ENCODE measurements around the gene VPS54.

Gene VPS54

GRCh38 chr2:64019975-64020528, 824 bp upstream of the VPS54 start:
- Histone ChIP-seq H3K9me3 (ENCODE audit: insufficient read depth, low read depth, low read length) (no peaks in the 10 kb centered on the region), H2BK5ac (ENCODE audit: low read depth, low read length, poor library complexity) (no peak overlapping the region), H3K14ac (ENCODE audit: low read length) (no peak overlapping the region), H3K4me3 (ENCODE audit: low read depth, low read length) (no peak overlapping the region), H3K18ac (ENCODE audit: low read length) (no peak overlapping the region), H3K23ac (ENCODE audit: low read length) (no peak overlapping the region), H3K27ac (ENCODE audit: low read depth, low read length) (peak overlapping the region; percentile 99), H3K4me2 (ENCODE audit: low read length) (peak overlapping the region; percentile 80), H4K12ac (ENCODE audit: low read depth, low read length) (no peak overlapping the region), H2BK120ac (ENCODE audit: insufficient read depth, low read length, poor library complexity) (peak overlapping the region; percentile 77), H2AK5ac (ENCODE audit: low read length) (no peak overlapping the region), H4K8ac (ENCODE audit: low read depth, low read length) (peak overlapping the region; percentile 83), H3K4me1 (ENCODE audit: control insufficient read depth in 1 of 2, insufficient read depth in 2 of 2, low read length in 2 of 2) (peaks cover 3 to 9% of the 10 kb centered on the region in 2 experiments), H4K91ac (ENCODE audit: low read depth, low read length) (peak overlapping the region; percentile 95), H3K79me2 (ENCODE audit: control insufficient read depth, insufficient read depth, low read length, poor library complexity) (peaks cover 16% of the 10 kb centered on the region), H3K4ac (ENCODE audit: low read depth, low read length) (no peak overlapping the region), H2AFZ (ENCODE audit: insufficient read depth, low read length, poor library complexity) (no peak overlapping the region), H3K36me3 (ENCODE audit: control insufficient read depth in 1 of 2, insufficient read depth in 2 of 2, low read length in 2 of 2) (no peaks in the 10 kb centered on the region), H3K9ac (ENCODE audit: low read length) (no peak overlapping the region), H2BK12ac (ENCODE audit: low read length) (no peak overlapping the region), H3K27me3 (ENCODE audit: insufficient read depth, low read length) (no peaks in the 10 kb centered on the region), H3K79me1 (ENCODE audit: low read length) (peaks cover 19% of the 10 kb centered on the region)
- DNase-seq, result peak in 1 of 2 donors; percentile 4

DNA sequence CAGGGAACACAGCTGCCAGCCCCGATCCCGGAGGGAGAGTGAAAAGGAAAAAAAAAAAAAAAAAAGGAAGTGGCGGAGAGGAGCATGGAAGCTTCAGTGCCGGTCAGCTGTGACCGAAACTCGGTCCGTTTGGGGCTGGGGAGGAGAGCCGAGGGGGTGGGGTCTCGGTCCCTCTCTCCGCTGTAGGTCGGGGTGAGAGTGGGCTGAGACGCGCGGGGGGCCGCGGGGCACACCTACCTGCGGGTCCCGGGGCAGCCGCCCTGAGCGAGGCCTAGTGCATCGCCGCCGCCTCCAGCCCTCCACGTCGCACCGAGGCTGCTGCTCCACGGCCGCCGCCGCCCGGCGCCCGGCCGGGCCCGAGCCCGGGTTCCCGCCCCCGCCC, 536 bp downstream of the VPS54 start:
- peak overlapping the region; percentile 95 for H4K91ac ChIP-seq (ENCODE audit: low read depth, low read length)
- H2BK120ac ChIP-seq (ENCODE audit: insufficient read depth, low read length, poor library complexity), result peak overlapping the region; percentile 77
- H4K12ac ChIP-seq (ENCODE audit: low read depth, low read length), result peak overlapping the region; percentile 80
- peaks cover 16% of the 10 kb centered on the region for H3K79me2 ChIP-seq (ENCODE audit: control insufficient read depth, insufficient read depth, low read length, poor library complexity)
- peaks cover 19% of the 10 kb centered on the region for H3K79me1 ChIP-seq (ENCODE audit: low read length)
- peak overlapping the region; percentile 83 for H4K8ac ChIP-seq (ENCODE audit: low read depth, low read length)
- H3K23ac ChIP-seq (ENCODE audit: low read length), result no peak overlapping the region
- H3K4me1 ChIP-seq (ENCODE audit: control insufficient read depth in 1 of 2, insufficient read depth in 2 of 2, low read length in 2 of 2), result peaks cover 3 to 9% of the 10 kb centered on the region in 2 experiments
- peak overlapping the region; percentile 99 for H3K27ac ChIP-seq (ENCODE audit: low read depth, low read length)
- peak overlapping the region; percentile 98 for H3K18ac ChIP-seq (ENCODE audit: low read length)
- H3K4me2 ChIP-seq (ENCODE audit: low read length), result peak overlapping the region; percentile 80
- no peak overlapping the region for H2BK12ac ChIP-seq (ENCODE audit: low read length)
- peak overlapping the region; percentile 85 for H2BK5ac ChIP-seq (ENCODE audit: low read depth, low read length, poor library complexity)
- peak overlapping the region; percentile 95 for H3K9ac ChIP-seq (ENCODE audit: low read length)
- no CpG with 5 or more reads among the region's 38 CpGs for WGBS (ENCODE audit: extremely low coverage, insufficient coverage, insufficient read length)
- H3K4ac ChIP-seq (ENCODE audit: low read depth, low read length), result peak overlapping the region; percentile 73
- H2AFZ ChIP-seq (ENCODE audit: insufficient read depth, low read length, poor library complexity), result peak overlapping the region; percentile 92
- no peaks in the 10 kb centered on the region for H3K9me3 ChIP-seq (ENCODE audit: insufficient read depth, low read depth, low read length)
- no peaks in the 10 kb centered on the region for H3K27me3 ChIP-seq (ENCODE audit: insufficient read depth, low read length)
- H3K14ac ChIP-seq (ENCODE audit: low read length), result peak overlapping the region; percentile 75
- no peaks in the 10 kb centered on the region for H3K36me3 ChIP-seq (ENCODE audit: control insufficient read depth in 1 of 2, insufficient read depth in 2 of 2, low read length in 2 of 2)
- H3K4me3 ChIP-seq (ENCODE audit: low read depth, low read length), result peak overlapping the region; percentile 88
- H2AK5ac ChIP-seq (ENCODE audit: low read length), result no peak overlapping the region
- DNase-seq, result peak in 1 of 2 donors; percentile 6

- Histone ChIP-seq H3K4me2 (ENCODE audit: low read length) (peak overlapping the region; percentile 80), H2AK5ac (ENCODE audit: low read length) (no peak overlapping the region), H3K18ac (ENCODE audit: low read length) (no peak overlapping the region), H3K9me3 (ENCODE audit: insufficient read depth, low read depth, low read length) (no peaks in the 10 kb centered on the region), H2BK12ac (ENCODE audit: low read length) (no peak overlapping the region), H3K36me3 (ENCODE audit: control insufficient read depth in 1 of 2, insufficient read depth in 2 of 2, low read length in 2 of 2) (no peaks in the 10 kb centered on the region), H2BK120ac (ENCODE audit: insufficient read depth, low read length, poor library complexity) (no peak overlapping the region), H4K12ac (ENCODE audit: low read depth, low read length) (no peak overlapping the region), H3K4me3 (ENCODE audit: low read depth, low read length) (peak overlapping the region; percentile 88), H3K79me1 (ENCODE audit: low read length) (peaks cover 19% of the 10 kb centered on the region), H3K4ac (ENCODE audit: low read depth, low read length) (peak overlapping the region; percentile 65), H3K14ac (ENCODE audit: low read length) (no peak overlapping the region), H3K27me3 (ENCODE audit: insufficient read depth, low read length) (no peaks in the 10 kb centered on the region), H3K23ac (ENCODE audit: low read length) (no peak overlapping the region), H4K91ac (ENCODE audit: low read depth, low read length) (peak overlapping the region; percentile 95), H2BK5ac (ENCODE audit: low read depth, low read length, poor library complexity) (peak overlapping the region; percentile 85), H2AFZ (ENCODE audit: insufficient read depth, low read length, poor library complexity) (no peak overlapping the region), H4K8ac (ENCODE audit: low read depth, low read length) (peak overlapping the region; percentile 83), H3K4me1 (ENCODE audit: control insufficient read depth in 1 of 2, insufficient read depth in 2 of 2, low read length in 2 of 2) (peaks cover 3 to 7% of the 10 kb centered on the region in 2 experiments), H3K79me2 (ENCODE audit: control insufficient read depth, insufficient read depth, low read length, poor library complexity) (peaks cover 16% of the 10 kb centered on the region), H3K9ac (ENCODE audit: low read length) (peak overlapping the region; percentile 95), H3K27ac (ENCODE audit: low read depth, low read length) (peak overlapping the region; percentile 99)
- no CpG with 5 or more reads among the region's 22 CpGs for WGBS (ENCODE audit: extremely low coverage, insufficient coverage, insufficient read length)
- peak in 1 of 2 donors; percentile 57 for DNase-seq
Observed at GRCh38 chr2:64017811-64018700, 1.2 kb downstream of the VPS54 start.

- Histone ChIP-seq H3K14ac (ENCODE audit: low read length) (no peak overlapping the region), H3K36me3 (ENCODE audit: control insufficient read depth in 1 of 2, insufficient read depth in 2 of 2, low read length in 2 of 2) (no peaks in the 10 kb centered on the region), H3K79me2 (ENCODE audit: control insufficient read depth, insufficient read depth, low read length, poor library complexity) (peaks cover 16% of the 10 kb centered on the region), H3K4me1 (ENCODE audit: control insufficient read depth in 1 of 2, insufficient read depth in 2 of 2, low read length in 2 of 2) (peaks cover under 1 to 5% of the 10 kb centered on the region in 2 experiments), H3K79me1 (ENCODE audit: low read length) (peaks cover 17% of the 10 kb centered on the region), H3K23ac (ENCODE audit: low read length) (no peak overlapping the region), H3K27ac (ENCODE audit: low read depth, low read length) (no peak overlapping the region), H2BK12ac (ENCODE audit: low read length) (no peak overlapping the region), H2AFZ (ENCODE audit: insufficient read depth, low read length, poor library complexity) (no peak overlapping the region), H2AK5ac (ENCODE audit: low read length) (no peak overlapping the region), H4K91ac (ENCODE audit: low read depth, low read length) (no peak overlapping the region), H2BK120ac (ENCODE audit: insufficient read depth, low read length, poor library complexity) (no peak overlapping the region), H3K9ac (ENCODE audit: low read length) (no peak overlapping the region), H4K8ac (ENCODE audit: low read depth, low read length) (no peak overlapping the region), H3K4me3 (ENCODE audit: low read depth, low read length) (no peak overlapping the region), H3K18ac (ENCODE audit: low read length) (no peak overlapping the region), H3K4me2 (ENCODE audit: low read length) (no peak overlapping the region), H4K12ac (ENCODE audit: low read depth, low read length) (no peak overlapping the region), H3K9me3 (ENCODE audit: insufficient read depth, low read depth, low read length) (no peaks in the 10 kb centered on the region), H3K4ac (ENCODE audit: low read depth, low read length) (no peak overlapping the region), H2BK5ac (ENCODE audit: low read depth, low read length, poor library complexity) (no peak overlapping the region), H3K27me3 (ENCODE audit: insufficient read depth, low read length) (no peaks in the 10 kb centered on the region)
- WGBS (ENCODE audit: extremely low coverage, insufficient coverage, insufficient read length), result no CpG with 5 or more reads among the region's 3 CpGs
- no peak for DNase-seq
Observed at GRCh38 chr2:64015898-64016297, 3.3 kb downstream of the VPS54 start.
